Gastrocnemius medialis (tissue), 4 donors: ENCODE data around the gene RNF227. TPM values are rescaled to one million over a fixed set of nuclear protein-coding genes. Genes with fewer than 3 reads are reported as not detected.
"Not testable (repeated sequence)": the region's sequence is repeated elsewhere in the genome, so short reads cannot be mapped to it uniquely, and the experiment has no call there.

Experiments
- ATAC-seq, 2 donors: fragments of 150-250 bp; one replicate each; pipeline ENCODE4 v1.9.1; 2016
- DNase-seq, 2 donors: peaks; one replicate each; pipeline ENCODE4 v3.0.0-alpha.2; 2019
- H3K27ac ChIP-seq, 4 donors: fragments of 200-600 bp; sonication (generic); 1 replicate in 1 of 4; 2 replicates in 3 of 4; pipeline ENCODE4 v1.5.1; 2016 to 2018; ENCODE audit warnings: mild to moderate bottlenecking in 2 of 4, moderate library complexity in 1 of 4
- H3K27me3 ChIP-seq, 3 donors: fragments of 200-600 bp; sonication (generic) in 2 of 3; 1 replicate in 1 of 3; 2 replicates in 2 of 3; pipeline versions ENCODE4 v1.5.1 to v1.6.0; 2016 to 2019; ENCODE audit warnings: mild to moderate bottlenecking in 1 of 3, moderate library complexity in 1 of 3
- H3K36me3 ChIP-seq, 2 donors: fragments of 200-600 bp; sonication (generic) in 1 of 2; one replicate each; pipeline ENCODE4 v1.5.1; 2017 to 2018
- H3K4me1 ChIP-seq, 2 donors: fragments of 200-600 bp; sonication (generic) in 1 of 2; one replicate each; pipeline ENCODE4 v1.5.1; 2016 to 2017; ENCODE audit warnings: mild to moderate bottlenecking in 2 of 2
- H3K4me3 ChIP-seq, 4 donors: fragments of 200-600 bp; sonication (generic) in 3 of 4; 1 replicate in 1 of 4; 2 replicates in 3 of 4; pipeline ENCODE4 v1.5.1; 2016 to 2019; ENCODE audit warnings: mild to moderate bottlenecking in 2 of 4
- H3K9me3 ChIP-seq, 3 donors: fragments of 200-600 bp; sonication (generic) in 2 of 3; 1 replicate in 1 of 3; 2 replicates in 2 of 3; pipeline ENCODE4 v1.5.1; 2016 to 2019
- POLR2A ChIP-seq, 2 donors: fragments of 450-650 bp; IDR thresholded peaks; one replicate each; pipeline ENCODE4 v1.6.1; 2017; ENCODE audit warnings: antibody characterized with exemption in 2 of 2, mild to moderate bottlenecking in 2 of 2, moderate library complexity in 2 of 2
- in situ Hi-C, 4 donors: fragments of 200-750 bp; cut with MboI; loops; one replicate each; pipeline versions ENCODE4 v1.15.0 to v1.8.0; 2017; ENCODE audit warnings: low sequenced_read_pairs in 4 of 4
- intact Hi-C: fragments of 100-400 bp; cut with DNase I; formaldehyde crosslinking; loops from one replicate; pipeline ENCODE4 v1.15.1; 2023; ENCODE audit warnings: low total_unique reads
- total RNA-seq, 4 donors: library from RNA; depleted of rRNA; stranded (reverse); fragments of >200 nt; gene quantifications; one replicate each; pipeline versions ENCODE4 v1.1.0 to v1.2.3, GENCODE V29; 2016
- TF ChIP-seq, protein P1 (sequence below), 5 experiments: fragments of 450-650 bp in 3 of 5; fragments of 200-600 bp in 2 of 5; sonication (generic) in 2 of 5; IDR thresholded peaks in 4 of 5; conservative IDR thresholded peaks in 1 of 5; 1 replicate in 4 of 5; 2 replicates in 1 of 5; pipeline ENCODE4 v1.5.1; 2016 to 2019; ENCODE audit warnings: antibody characterized with exemption in 5 of 5, mild to moderate bottlenecking in 3 of 5, moderate library complexity in 3 of 5

Gene RNF227
- total RNA-seq, 4 donors from 2014 or later = 0.51 to 1.2 (median 0.62) TPM; not detected in 1

- no peaks in the 10 kb centered on the region for H3K4me1 ChIP-seq
- ATAC-seq (no peak), DNase-seq (no peak)
- no peaks in the 10 kb centered on the region for H3K9me3 ChIP-seq
- TF ChIP-seq POLR2A (IDR thresholded peaks at IDR 0.05) = no peak
- TF ChIP-seq, protein P1, sequence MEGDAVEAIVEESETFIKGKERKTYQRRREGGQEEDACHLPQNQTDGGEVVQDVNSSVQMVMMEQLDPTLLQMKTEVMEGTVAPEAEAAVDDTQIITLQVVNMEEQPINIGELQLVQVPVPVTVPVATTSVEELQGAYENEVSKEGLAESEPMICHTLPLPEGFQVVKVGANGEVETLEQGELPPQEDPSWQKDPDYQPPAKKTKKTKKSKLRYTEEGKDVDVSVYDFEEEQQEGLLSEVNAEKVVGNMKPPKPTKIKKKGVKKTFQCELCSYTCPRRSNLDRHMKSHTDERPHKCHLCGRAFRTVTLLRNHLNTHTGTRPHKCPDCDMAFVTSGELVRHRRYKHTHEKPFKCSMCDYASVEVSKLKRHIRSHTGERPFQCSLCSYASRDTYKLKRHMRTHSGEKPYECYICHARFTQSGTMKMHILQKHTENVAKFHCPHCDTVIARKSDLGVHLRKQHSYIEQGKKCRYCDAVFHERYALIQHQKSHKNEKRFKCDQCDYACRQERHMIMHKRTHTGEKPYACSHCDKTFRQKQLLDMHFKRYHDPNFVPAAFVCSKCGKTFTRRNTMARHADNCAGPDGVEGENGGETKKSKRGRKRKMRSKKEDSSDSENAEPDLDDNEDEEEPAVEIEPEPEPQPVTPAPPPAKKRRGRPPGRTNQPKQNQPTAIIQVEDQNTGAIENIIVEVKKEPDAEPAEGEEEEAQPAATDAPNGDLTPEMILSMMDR (IDR thresholded peaks at IDR 0.05 in 4 of 5, conservative IDR thresholded peaks at IDR 0.05 in 1 of 5) = no peak
- H3K27me3 ChIP-seq = no peaks in the 10 kb centered on the region
- no peaks in the 10 kb centered on the region for H3K36me3 ChIP-seq
- no peak overlapping the region for H3K27ac ChIP-seq
- in situ Hi-C loops (no loop called here), intact Hi-C loops (no loop called here)
- no peak overlapping the region for H3K4me3 ChIP-seq
Measured at GRCh38 chr17:7955414-7956227, 39.5 kb upstream of the RNF227 start.

- H3K4me3 ChIP-seq, H3K4me1 ChIP-seq, H3K27ac ChIP-seq, intact Hi-C loops, ATAC-seq, H3K27me3 ChIP-seq, DNase-seq, H3K9me3 ChIP-seq, in situ Hi-C loops: not testable (repeated sequence)
- peaks cover 0 to 18% of the 10 kb centered on the region in 2 donors for H3K36me3 ChIP-seq
Measured at GRCh38 chr17:7953266-7953665, 37.2 kb upstream of the RNF227 start.

- ATAC-seq (no peak), DNase-seq (no peak)
- intact Hi-C loops = no loop called here
- H3K27ac ChIP-seq = no peak overlapping the region
- H3K9me3 ChIP-seq = no peaks in the 10 kb centered on the region
- TF ChIP-seq, protein P1 (IDR thresholded peaks at IDR 0.05 in 4 of 5, conservative IDR thresholded peaks at IDR 0.05 in 1 of 5) = no peak
- TF ChIP-seq POLR2A (IDR thresholded peaks at IDR 0.05) = no peak
- H3K4me1 ChIP-seq = no peaks in the 10 kb centered on the region
- in situ Hi-C loops = no loop called here
- H3K36me3 ChIP-seq = peaks cover 0 to 35% of the 10 kb centered on the region in 2 donors
- no peak overlapping the region for H3K4me3 ChIP-seq
- no peaks in the 10 kb centered on the region for H3K27me3 ChIP-seq
Measured at GRCh38 chr17:7951143-7951792, 35.2 kb upstream of the RNF227 start.

- H3K4me1 ChIP-seq = no peaks in the 10 kb centered on the region
- no peak overlapping the region for H3K27ac ChIP-seq
- no peak for DNase-seq
- H3K9me3 ChIP-seq = no peaks in the 10 kb centered on the region
- no peak overlapping the region for H3K4me3 ChIP-seq
- ATAC-seq = no peak
- no peaks in the 10 kb centered on the region for H3K27me3 ChIP-seq
- intact Hi-C loops = no loop called here
- peaks cover 0 to 42% of the 10 kb centered on the region in 2 donors for H3K36me3 ChIP-seq
- in situ Hi-C loops = no loop called here
- TF ChIP-seq, protein P1 (IDR thresholded peaks at IDR 0.05 in 4 of 5, conservative IDR thresholded peaks at IDR 0.05 in 1 of 5) = no peak
- TF ChIP-seq POLR2A (IDR thresholded peaks at IDR 0.05) = no peak
Measured at GRCh38 chr17:7950578-7950977, 34.5 kb upstream of the RNF227 start.

- in situ Hi-C loops = no loop called here
- H3K4me1 ChIP-seq = no peaks in the 10 kb centered on the region
- intact Hi-C loops = no loop called here
- no peaks in the 10 kb centered on the region for H3K27me3 ChIP-seq
- no peak overlapping the region for H3K27ac ChIP-seq
- H3K36me3 ChIP-seq = peaks cover 0 to 68% of the 10 kb centered on the region in 2 donors
- no peaks in the 10 kb centered on the region for H3K9me3 ChIP-seq
- no peak for TF ChIP-seq POLR2A (IDR thresholded peaks at IDR 0.05)
- TF ChIP-seq, protein P1 (IDR thresholded peaks at IDR 0.05 in 4 of 5, conservative IDR thresholded peaks at IDR 0.05 in 1 of 5) = no peak
- DNase-seq (no peak), ATAC-seq (no peak)
- no peak overlapping the region for H3K4me3 ChIP-seq
Measured at GRCh38 chr17:7947651-7948050, 31.6 kb upstream of the RNF227 start.
